Panc1 (cell line): ENCODE measurements around the gene TOGARAM2. TPM values are rescaled to one million over a fixed set of nuclear protein-coding genes. Genes with fewer than 3 reads are reported as not detected.

Experiments
- ATAC-seq: fragments of 200-7000 bp; cut with Tn5 transposase; 2 replicates; pipeline ENCODE4 v1.9.1; 2020; ENCODE audit warnings: mild to moderate bottlenecking, moderate library complexity
- BruUV-seq: library from RNA; stranded (reverse); fragments of 400-500 nt; replicated peaks from 2 replicates; lab custom pipeline; 2021; lab: Mats Ljungman, UMichigan
- CTCF ChIA-PET: fragments of 300-600 bp; sonication (Branson Sonifier 250); formaldehyde crosslinking; loops from one replicate; lab custom pipeline; 2022; ENCODE audit warnings: antibody characterized with exemption; lab: Charles Lee
- POLR2A ChIA-PET: fragments of 300-600 bp; sonication (Branson Sonifier 250); formaldehyde crosslinking; loops from one replicate; lab custom pipeline; 2022; ENCODE audit warnings: antibody characterized with exemption; lab: Charles Lee
- DNase-seq: peaks from one replicate; pipeline ENCODE4 v3.0.0-alpha.2; 2010; ENCODE audit warnings: low read depth, low spot score
- H3K27ac ChIP-seq: 2 replicates; pipeline ENCODE4 v1.5.1; 2011; ENCODE audit warnings: mild to moderate bottlenecking, low read length, inconsistent platforms
- H3K27me3 ChIP-seq: fragments of 200-500 bp; sonication (Bioruptor generic); 2 replicates; pipeline ENCODE4 v1.6.0; 2014; ENCODE audit warnings: low read length, inconsistent platforms; ENCODE audit not compliant: control insufficient read depth, insufficient read depth
- H3K36me3 ChIP-seq: fragments of 200-500 bp; sonication (Bioruptor generic); 2 replicates; pipeline ENCODE4 v1.5.1; 2014; ENCODE audit warnings: inconsistent platforms, mild to moderate bottlenecking, low read length, moderate library complexity; ENCODE audit not compliant: control insufficient read depth, insufficient read depth
- H3K4me1 ChIP-seq: 2 replicates; pipeline ENCODE4 v1.5.1; 2011; ENCODE audit warnings: inconsistent platforms, mild to moderate bottlenecking, low read length, moderate library complexity; ENCODE audit not compliant: control insufficient read depth, insufficient read depth
- H3K4me3 ChIP-seq, 2 experiments: 2 replicates each; pipeline ENCODE4 v1.5.1; 2011 to 2012; ENCODE audit warnings: low read depth in 2 of 2, low read length in 2 of 2, mild to moderate bottlenecking in 2 of 2, inconsistent platforms in 1 of 2, moderate library complexity in 1 of 2
- H3K9me3 ChIP-seq: fragments of 200-500 bp; sonication (Bioruptor generic); 2 replicates; pipeline ENCODE4 v1.5.1; 2014; ENCODE audit warnings: low read depth, mild to moderate bottlenecking, inconsistent platforms, low read length, moderate library complexity; ENCODE audit not compliant: control insufficient read depth, insufficient read depth
- POLR2AphosphoS5 ChIP-seq: IDR thresholded peaks from 2 replicates; pipeline ENCODE4 v1.6.1; 2012; ENCODE audit warnings: mild to moderate bottlenecking, low read depth, low read length, moderate library complexity
- SIN3A ChIP-seq: IDR thresholded peaks from 2 replicates; pipeline ENCODE4 v1.6.1; 2012; ENCODE audit warnings: low read depth, mild to moderate bottlenecking, low read length, moderate library complexity, borderline replicate concordance; ENCODE audit not compliant: insufficient read depth
- TCF7L2 ChIP-seq: IDR thresholded peaks from 2 replicates; pipeline ENCODE4 v1.6.1; 2011; ENCODE audit warnings: mild to moderate bottlenecking, low read depth, low read length, inconsistent platforms
- in situ Hi-C: cut with HindIII; loops from 2 replicates; pipeline ENCODE4 v1.10.0; 2016; ENCODE audit warnings: low sequenced_read_pairs, low pct_unique_long_range_greater_than_20kb
- intact Hi-C: fragments of 100-400 bp; cut with micrococcal nuclease; formaldehyde crosslinking; loops from one replicate; pipeline ENCODE4 v1.10.0; 2022; ENCODE audit not compliant: unreplicated experiment
- total RNA-seq: library from RNA; stranded (reverse); gene quantifications from one replicate; pipeline ENCODE4 v1.2.1, GENCODE V29; 2021; ENCODE audit not compliant: unreplicated experiment
- TF ChIP-seq, protein P1 (sequence below): fragments of 450-650 bp; IDR thresholded peaks from 2 replicates; pipeline ENCODE4 v1.5.1; 2017; ENCODE audit warnings: mild to moderate bottlenecking
- TF ChIP-seq, protein P2 (sequence below), 2 experiments: IDR thresholded peaks; 2 replicates each; pipeline ENCODE4 v1.6.1; 2011 to 2012; ENCODE audit warnings: low read depth in 2 of 2, control low read depth in 1 of 2, low read length in 1 of 2, mild to moderate bottlenecking in 1 of 2, moderate library complexity in 1 of 2; ENCODE audit not compliant: insufficient read depth in 1 of 2

Gene TOGARAM2
- total RNA-seq, 1 experiment from 2014 or later = 0.44 TPM

DNA sequence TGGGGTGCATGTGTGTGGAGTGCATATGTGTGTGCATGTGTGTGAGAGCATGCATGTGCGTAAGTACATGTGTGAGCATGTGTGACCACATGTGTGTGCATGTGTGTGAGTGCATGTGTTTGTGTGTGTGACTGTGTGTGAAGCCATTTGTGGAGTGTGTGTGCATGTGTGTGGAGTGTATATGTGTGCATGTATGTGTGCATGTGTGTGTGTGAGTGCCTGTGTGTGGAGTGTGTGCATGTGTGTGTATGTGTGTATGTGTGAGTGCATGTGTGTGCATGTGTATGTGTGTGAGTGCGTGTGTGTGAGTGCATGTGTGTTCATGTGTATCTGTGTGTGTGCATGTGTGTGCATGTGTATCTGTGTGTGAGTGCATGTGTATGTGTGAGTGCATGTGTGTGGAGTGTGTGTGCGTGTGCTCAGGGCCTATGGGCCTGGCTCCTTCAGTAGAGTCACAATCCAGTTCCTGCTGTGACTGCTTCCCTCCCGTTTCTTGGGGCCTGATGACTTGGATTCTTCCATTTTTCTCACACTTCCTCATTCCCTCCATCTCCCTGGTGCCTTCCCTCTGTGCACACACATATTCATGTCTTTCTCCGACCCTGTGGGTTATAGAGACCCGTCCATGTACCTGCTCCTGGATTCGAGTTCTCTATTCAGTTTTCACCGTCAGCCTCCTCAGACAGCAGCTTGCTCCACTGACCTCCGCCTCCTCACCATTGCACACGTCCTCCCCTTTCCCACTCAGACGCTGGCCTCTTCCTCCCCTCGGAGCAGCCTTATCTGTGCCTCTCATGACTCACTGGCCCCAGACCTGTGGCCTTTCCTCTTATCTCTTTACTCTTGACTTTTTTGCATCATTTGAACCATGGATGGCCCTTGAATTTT lies 25.2 kb downstream of the TOGARAM2 start:
- H3K9me3 ChIP-seq = no peaks in the 10 kb centered on the region
- POLR2A ChIA-PET = no interaction called here
- DNase-seq (no peak), ATAC-seq (no peak)
- no peak overlapping the region for H3K27ac ChIP-seq
- TF ChIP-seq, protein P1, sequence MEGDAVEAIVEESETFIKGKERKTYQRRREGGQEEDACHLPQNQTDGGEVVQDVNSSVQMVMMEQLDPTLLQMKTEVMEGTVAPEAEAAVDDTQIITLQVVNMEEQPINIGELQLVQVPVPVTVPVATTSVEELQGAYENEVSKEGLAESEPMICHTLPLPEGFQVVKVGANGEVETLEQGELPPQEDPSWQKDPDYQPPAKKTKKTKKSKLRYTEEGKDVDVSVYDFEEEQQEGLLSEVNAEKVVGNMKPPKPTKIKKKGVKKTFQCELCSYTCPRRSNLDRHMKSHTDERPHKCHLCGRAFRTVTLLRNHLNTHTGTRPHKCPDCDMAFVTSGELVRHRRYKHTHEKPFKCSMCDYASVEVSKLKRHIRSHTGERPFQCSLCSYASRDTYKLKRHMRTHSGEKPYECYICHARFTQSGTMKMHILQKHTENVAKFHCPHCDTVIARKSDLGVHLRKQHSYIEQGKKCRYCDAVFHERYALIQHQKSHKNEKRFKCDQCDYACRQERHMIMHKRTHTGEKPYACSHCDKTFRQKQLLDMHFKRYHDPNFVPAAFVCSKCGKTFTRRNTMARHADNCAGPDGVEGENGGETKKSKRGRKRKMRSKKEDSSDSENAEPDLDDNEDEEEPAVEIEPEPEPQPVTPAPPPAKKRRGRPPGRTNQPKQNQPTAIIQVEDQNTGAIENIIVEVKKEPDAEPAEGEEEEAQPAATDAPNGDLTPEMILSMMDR = no peak
- TF ChIP-seq, protein P2, sequence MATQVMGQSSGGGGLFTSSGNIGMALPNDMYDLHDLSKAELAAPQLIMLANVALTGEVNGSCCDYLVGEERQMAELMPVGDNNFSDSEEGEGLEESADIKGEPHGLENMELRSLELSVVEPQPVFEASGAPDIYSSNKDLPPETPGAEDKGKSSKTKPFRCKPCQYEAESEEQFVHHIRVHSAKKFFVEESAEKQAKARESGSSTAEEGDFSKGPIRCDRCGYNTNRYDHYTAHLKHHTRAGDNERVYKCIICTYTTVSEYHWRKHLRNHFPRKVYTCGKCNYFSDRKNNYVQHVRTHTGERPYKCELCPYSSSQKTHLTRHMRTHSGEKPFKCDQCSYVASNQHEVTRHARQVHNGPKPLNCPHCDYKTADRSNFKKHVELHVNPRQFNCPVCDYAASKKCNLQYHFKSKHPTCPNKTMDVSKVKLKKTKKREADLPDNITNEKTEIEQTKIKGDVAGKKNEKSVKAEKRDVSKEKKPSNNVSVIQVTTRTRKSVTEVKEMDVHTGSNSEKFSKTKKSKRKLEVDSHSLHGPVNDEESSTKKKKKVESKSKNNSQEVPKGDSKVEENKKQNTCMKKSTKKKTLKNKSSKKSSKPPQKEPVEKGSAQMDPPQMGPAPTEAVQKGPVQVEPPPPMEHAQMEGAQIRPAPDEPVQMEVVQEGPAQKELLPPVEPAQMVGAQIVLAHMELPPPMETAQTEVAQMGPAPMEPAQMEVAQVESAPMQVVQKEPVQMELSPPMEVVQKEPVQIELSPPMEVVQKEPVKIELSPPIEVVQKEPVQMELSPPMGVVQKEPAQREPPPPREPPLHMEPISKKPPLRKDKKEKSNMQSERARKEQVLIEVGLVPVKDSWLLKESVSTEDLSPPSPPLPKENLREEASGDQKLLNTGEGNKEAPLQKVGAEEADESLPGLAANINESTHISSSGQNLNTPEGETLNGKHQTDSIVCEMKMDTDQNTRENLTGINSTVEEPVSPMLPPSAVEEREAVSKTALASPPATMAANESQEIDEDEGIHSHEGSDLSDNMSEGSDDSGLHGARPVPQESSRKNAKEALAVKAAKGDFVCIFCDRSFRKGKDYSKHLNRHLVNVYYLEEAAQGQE (IDR thresholded peaks at IDR 0.05; ENCODE audit: insufficient read depth in 1 of 2, low read depth in 2 of 2, low read length in 1 of 2) = no peak
- TF ChIP-seq TCF7L2 (no peak), POLR2AphosphoS5 (no peak), SIN3A (no peak)
- no peaks in the 10 kb centered on the region for H3K27me3 ChIP-seq
- in situ Hi-C loops (no loop called here), intact Hi-C loops (no loop called here)
- no TSS peak for BruUV-seq
- no peaks in the 10 kb centered on the region for H3K4me1 ChIP-seq
- no peaks in the 10 kb centered on the region for H3K36me3 ChIP-seq
- no peak overlapping the region for H3K4me3 ChIP-seq
- CTCF ChIA-PET = no interaction called here

DNA sequence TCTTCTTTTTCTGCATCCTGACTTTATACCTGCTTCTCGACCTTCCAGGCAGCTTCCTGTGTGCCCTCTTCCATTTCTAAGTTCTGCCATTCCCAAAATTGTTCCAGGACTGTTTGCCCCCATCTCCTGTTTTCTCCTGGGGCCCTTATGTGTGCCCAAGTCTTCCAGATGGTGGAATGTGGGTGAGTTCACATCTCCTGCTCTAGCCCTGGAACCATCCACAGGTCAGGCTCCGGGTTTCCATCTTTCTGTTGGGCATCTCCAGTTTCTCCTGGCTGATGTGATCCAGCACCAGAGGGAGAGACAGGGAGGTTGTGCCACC lies 25.8 kb downstream of the TOGARAM2 start:
- BruUV-seq = no TSS peak
- TF ChIP-seq SIN3A (no peak), POLR2AphosphoS5 (no peak), TCF7L2 (no peak)
- TF ChIP-seq, protein P1 = no peak
- TF ChIP-seq, protein P2 (IDR thresholded peaks at IDR 0.05; ENCODE audit: insufficient read depth in 1 of 2, low read depth in 2 of 2, low read length in 1 of 2) = no peak
- in situ Hi-C loops = no loop called here
- ChIA-PET CTCF (no interaction called here), POLR2A (no interaction called here)
- DNase-seq (no peak), ATAC-seq (no peak)
- Histone ChIP-seq H3K27me3 (no peaks in the 10 kb centered on the region), H3K27ac (no peak overlapping the region), H3K4me1 (no peaks in the 10 kb centered on the region), H3K36me3 (no peaks in the 10 kb centered on the region), H3K4me3 (no peak overlapping the region), H3K9me3 (no peaks in the 10 kb centered on the region)
- intact Hi-C loops = no loop called here
